HG03175 (cell line): ENCODE data around the gene EN1.

Experiments used
- ATAC-seq: cut with Tn5 transposase; IDR thresholded peaks from one replicate; pipeline ENCODE4 v1.9.1; 2021; ENCODE audit warnings: mild to moderate bottlenecking, moderate library complexity; ENCODE audit not compliant: unreplicated experiment

The EN1 gene

DNA sequence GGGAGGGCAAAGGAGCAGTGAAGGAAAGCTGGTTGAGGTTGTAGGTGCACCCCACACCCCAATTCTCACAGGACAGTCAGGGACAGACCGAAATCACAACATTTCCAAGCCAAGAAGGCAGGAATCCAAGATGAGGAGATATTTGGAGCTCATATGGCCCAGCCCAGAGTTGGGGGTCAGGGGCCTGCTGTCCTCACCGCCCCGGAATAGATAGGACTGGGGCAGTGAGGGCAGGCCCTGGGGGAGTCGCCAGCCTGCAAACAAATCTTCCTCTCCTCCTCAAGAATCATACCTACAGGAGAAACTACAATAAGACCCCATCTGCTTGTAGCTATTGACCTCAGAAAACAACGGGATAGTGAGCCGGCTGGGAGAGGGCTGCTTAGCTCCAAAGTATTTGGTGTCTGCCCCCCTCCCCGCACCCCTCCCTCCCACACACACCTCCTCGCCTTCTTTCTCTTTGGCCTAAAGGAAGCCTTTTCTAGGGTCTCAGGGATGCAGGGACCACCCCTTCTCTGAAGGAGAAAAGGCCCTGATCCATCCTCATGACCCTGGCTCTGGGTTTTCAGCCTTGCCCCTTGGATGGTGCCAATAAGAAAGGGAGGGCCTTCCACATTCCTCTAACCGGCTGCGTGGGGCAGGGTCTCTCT, 3.8 kb downstream of the EN1 start:
- no peak for ATAC-seq

DNA sequence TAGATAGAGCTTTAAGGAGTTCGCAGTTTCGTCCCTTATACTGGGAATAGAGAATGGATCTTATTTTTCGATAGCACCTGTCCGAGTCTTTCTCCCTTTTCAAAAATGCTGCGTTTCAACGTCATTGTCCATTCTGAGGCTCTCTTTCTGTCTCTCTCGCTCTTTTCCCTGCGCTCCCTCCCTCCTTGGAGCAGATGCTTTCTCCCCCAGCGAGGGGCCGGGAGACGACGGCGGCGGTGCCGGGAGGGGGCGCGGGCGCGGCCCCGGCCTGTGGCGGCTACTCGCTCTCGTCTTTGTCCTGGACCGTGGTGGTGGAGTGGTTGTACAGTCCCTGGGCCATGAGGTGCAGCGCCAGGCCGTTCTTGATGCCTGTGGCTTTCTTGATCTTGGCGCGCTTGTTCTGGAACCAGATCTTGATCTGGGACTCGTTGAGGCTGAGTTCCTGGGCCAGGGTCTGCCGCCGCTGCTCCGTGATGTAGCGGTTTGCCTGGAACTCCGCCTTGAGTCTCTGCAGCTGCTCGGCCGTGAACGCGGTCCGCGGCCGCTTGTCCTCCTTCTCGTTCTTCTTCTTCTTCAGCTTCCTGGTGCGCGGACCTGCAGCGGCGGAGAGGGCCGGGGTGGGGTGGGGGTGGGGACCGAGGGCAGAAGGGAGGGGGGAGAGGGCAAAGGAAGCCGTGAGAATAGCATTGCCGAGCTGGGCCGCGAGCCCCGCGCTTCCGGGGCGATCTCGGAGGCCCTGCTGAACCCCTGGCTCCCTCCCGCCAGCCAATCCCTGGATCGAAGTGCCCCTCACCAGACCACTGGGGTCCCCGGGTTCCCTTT, 4.6 kb downstream of the EN1 start:
- ATAC-seq = no peak

DNA sequence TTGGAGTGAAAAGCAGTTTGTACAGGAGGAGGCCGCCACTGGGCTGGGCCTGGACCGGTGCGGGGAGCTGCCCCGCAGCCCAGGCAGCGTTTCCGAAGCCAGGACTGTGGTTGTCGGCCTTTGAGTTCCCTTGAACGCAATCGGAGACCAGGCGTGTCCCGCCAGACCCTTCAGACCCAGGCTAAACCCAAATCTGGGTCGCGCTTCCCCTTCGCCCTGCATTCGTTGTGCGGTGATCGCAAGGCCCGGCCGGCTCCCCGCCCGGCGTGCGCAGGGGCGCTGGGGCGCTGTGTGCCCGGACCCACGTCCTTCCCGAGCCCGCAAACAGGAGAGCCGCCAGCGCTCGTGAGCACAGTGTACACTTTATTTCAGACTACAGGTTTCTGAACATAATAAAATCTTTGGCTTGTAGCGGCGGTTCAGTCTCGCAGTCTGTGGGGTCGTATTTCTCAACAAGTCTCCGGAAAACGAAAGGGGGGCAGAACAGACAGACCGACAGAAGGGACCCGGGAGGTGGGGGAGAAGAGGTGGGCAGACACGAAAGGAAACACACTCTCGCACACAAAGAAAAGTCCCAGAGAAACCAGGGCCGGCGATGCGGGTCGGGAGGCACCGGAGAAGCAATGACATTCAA, 5.5 kb downstream of the EN1 start:
- no peak for ATAC-seq

DNA sequence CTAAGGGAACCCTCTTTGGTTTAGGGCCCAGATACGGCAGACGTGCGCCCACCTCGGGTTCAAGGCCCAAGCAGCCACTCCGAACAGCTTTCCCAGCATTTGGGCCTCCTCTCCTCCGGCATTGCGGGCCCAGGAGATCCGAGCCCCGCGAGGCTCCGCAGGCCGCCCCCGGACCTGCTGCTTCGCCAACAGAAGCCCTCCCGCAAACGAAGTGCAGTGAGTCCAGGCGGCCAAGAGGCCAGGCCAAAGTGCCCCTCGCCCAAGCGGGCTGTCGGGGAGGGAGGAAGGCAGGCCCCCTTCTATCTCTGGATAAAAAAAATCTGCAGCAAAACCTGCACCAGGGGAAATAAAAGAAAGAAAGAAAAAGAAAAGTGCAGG, 6.0 kb downstream of the EN1 start:
- no peak for ATAC-seq

DNA sequence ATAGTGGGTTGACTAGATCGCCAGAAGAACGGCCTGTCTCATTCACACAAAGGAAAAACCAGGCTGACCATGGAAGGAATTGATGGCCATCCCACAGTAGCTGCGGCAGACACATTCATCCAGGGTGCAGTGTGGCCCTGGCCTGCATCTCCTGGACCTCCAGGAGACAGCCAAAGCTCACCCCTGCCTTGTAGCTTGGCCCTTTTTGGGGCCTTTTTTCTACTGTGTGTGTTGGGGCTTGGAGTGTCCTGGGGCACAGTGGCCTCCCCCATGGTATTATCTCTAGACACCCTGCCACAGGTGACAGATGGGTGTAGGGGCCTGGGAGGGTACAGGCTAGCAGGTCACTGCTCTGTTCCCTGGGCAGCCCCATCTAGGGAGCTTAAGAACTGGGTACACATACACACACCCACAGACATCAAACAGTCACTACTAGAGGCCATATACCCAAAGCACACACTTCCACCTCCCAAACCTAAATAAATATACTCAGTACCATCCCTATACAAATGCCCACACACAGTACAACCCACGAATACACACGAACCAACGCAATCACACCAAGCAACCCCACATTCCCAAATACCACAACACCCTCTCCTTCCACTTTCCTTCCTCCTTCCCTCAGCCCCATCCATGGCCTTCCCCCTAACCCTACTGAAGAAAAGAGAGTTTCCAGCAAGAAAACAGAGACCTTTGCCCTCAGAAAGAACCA, 8.6 kb downstream of the EN1 start:
- ATAC-seq = no peak

DNA sequence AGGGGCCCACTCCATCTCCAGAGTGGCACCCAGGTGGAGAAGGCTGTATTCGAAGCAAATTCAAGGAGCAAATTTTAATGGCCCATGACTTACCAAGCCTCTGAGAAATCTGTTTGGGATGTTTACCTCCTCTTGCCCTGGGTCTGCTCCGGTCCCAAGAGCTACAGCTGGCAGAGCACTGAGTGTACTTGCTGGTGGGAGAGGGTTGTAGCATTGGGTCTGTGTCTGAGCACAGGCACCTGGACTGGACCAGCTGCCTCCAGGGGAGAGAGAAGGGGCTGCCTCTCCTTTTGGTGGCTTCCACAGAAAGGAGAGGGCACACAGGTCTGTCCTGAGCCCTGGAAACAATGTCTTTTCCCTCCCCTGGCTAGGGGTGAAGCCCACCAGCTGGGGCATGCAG, 9.8 kb downstream of the EN1 start:
- no peak for ATAC-seq

DNA sequence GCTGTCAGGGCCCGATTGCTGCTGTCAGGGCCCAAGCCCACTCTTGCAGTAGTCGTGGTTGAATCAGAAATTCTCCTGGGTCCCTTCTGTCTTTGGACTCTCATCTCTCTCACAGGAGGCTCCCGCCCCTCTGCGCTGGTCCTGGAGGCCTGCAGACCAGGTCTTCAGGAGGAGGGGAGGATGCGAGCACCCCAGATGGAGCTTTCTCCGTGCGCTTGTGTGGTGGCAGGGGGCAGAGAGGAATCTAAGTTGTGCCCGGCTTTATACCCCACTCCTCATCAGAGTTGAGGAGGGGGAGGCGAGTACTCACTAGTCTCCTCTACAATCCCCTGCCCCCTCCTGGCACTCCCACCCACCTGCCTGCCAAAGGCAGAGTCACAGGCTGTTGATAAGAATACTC, 10.4 kb downstream of the EN1 start:
- ATAC-seq = no peak

DNA sequence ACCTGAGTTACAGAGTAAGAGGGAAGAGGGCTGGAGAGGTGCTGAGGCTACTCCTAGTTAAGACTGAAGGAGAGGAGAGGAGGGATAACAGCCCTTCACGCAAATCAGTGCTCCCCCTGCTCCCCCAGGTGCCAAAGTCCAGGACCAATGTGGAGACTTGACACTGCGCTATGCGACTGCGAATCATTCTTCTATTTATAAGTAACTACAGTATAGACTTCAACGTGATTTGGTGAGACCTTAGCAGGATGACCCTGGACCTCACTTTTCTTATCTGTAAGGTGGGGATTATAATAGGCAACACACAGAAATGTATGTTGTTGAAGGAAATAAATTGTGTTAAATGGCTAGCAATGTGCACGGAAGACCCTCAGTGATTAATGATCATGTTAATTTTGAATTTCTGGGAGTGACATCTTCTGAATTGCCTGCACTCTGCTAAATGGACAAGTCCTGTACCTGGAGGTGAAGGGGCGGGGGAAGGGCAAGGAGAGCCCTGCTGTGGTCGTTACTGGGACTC, 11.0 kb downstream of the EN1 start:
- ATAC-seq = no peak

DNA sequence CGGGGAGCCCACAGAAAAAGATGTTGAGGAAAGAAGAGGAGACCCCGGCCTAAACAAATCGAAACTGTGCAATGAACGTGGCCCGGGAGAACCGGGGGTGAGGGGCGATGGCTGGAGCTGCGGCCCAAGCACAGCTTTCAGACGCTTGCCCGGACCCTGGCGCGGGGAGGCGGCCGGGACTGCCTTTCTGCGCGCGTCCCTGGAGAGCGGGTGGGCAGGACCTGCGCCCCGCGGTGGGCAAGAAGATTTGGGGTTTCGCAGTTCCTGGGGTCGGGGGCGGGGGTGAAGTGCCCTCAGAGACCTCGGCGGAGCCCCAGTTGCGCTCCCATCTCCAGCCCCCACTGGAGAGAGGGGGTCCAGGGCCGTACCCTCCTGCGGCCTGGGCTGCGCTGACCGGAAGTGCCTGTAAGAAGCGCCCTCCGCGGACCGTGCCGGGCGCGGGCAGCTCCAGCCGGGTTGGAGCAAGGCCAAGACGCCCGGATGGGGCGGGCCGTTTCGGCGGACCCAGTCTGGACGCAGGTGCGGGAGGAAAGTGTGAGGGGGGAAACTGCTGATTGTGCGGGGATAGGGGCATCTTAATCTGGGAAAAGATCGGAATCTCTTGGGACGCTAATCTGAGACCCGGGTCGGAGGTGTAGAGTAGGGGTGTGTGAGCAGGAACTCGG, 11.6 kb downstream of the EN1 start:
- ATAC-seq = no peak

DNA sequence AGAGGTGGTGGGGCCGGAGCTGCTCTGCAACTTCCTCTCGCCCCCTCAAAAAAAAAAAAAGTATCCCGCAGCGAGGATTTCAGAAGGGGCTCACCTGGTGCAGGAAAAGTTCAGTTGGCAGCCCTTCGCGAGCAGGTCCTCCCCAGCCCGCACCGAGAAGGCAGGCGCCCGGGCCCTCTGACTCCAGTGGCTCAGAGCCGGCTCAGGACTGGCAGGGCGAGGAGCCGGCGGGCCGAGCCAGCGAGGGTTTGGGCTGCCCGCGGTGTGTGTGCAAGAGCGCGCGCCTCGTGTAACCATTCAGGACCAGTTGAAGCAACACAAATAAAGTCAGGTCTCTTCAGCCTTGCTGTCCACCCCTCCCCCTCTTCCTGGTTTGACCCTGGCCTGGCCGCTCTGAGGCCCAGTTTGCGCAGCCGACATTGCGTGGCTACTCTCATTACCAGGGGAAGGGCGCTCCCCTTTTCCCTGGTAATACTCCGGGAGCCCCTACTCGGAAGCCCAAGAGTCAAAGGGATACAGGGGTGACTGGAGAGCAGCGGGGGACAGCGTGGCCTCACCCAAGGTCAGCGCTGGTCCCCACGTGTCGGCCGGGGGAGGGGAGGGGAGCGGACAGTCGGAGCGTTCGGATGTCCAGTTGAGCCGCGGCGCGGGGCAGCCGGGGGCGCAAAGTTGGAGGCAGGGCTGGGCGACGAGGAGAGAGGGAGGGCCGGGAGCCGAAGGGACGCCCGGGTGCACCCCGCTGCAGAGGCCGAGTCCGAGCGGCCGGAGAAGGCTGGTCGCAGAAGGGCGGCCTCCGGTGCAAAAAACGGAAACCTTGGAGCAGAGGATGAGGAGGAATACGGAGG, 12.3 kb downstream of the EN1 start:
- no peak for ATAC-seq

DNA sequence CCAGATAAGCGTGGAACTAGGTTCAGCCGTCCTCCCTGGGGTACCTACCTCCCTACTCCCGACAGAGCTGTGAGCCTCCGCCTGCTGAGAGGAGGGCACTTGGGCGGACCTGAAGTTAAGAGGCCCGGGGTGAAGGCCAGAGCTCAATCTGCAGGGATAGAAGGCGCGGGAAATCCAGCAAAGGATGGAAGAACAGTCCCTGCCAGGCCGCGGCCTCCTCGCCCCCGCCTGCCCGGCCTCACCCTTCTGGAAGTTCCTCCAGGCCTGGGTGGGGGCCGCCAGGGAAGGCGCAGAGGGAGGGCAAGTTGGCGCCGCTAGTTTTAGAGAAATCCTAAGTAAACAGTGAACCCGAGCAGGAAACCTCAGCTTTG, 13.0 kb downstream of the EN1 start:
- no peak for ATAC-seq

DNA sequence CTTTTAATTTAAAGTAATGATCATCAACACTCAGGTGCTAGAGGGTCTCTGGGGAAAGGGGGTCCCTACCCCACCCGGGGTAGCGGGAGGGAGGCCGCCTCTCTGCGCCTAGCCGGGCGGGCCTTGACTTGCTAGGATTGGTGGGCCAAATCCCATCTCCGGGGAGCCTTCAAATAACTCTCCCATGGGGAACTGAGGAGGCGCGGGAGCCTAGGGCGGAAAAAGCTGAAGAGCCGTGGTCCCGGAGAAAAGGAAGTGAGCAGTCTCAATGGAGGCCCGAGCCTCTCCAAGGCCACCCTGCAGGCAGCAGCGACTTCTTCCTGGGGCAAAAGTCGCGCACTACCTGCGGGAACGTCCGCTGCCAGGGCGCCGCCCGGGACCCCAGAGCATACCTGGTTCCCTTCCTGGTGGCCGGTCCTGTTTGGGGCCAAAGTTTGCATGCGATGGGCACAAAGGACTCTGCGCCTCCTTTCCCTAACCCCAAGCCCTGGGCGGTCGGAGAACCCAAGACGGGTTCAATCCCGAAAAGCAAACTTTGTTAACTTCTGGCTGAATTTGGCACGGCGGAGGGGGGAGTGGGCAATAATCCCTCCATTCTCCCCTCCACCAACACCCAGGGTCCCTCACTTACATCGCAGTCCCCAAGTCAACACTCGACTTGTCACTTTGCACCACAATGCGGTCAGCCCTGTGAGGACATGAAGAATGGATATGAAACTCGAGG, 13.6 kb downstream of the EN1 start:
- no peak for ATAC-seq

DNA sequence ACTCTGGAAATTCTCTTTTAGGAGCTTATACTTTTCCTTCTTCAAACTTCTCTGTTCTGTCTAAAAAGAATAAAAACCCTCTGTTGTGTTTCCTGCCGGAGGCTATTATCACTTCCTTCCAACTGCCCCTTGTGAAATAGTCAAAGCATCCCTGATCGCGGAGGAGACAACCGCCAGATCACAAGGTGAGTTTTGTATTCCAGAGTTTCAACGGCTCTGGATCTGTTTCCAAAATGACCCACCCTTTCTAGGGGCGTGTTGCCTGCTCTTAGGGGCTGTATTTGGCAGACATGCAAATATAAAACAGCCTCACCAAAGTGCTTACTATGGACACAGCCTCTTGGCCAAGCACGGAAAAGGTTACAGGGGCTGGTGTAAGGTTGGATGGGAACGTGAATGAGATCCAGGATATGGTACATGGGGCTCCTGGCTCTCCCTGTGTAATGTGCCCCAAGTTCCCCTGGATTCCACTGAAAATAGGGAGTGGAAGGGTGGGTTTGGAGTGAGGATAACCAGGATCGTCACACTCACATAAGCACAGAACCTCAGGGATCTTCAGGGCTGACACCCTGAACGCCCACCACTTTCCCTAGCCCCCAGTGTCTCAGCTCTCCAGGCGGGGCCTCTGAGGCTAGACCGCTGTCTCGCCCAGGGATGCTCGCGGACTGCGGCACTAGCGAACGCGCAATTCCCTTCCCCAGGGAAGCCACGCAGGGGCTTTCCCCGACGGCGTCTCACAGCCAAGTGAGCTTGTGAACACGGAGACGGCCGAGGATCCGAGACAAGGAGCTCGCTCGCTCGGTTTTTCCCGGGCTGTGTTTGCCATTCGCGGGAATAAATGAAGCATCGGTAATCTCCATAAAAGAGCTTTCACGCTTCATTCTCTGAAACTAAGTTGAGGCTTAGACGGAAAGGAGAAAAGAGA, 14.4 kb downstream of the EN1 start:
- ATAC-seq = no peak

DNA sequence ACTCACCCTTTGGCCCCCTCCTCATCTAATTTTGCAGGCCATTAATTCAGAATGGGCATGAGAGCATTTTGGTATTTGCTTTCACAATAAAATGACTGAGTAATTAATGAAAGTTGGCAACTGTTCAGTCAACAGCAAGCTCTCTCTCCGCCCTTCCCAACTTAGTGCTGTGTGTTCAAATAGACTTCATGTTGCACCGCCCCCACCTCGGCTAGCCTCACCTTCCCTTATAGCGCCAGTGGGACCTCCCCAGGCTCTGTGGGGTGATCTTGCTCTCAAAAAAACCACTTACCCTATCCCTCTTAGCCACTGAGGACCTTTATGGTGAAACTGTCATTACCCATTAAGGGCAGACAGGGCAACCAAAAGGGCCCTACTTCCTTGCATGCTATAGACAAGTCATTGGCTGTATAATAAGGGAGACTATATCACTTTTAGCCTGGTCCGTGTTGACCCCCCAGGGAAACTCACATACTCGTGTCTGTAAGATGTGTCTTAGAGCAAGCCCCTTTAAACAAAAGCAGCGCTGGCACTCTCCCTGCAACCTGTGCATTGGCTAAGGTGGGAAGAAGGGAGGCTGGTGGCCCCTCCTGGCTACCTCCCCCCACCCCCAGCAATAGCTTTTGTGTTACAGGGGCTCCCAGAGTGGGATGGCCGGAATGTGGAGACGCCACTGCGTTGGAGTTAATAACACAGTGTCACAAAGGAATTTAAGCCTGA, 15.2 kb downstream of the EN1 start:
- no peak for ATAC-seq

DNA sequence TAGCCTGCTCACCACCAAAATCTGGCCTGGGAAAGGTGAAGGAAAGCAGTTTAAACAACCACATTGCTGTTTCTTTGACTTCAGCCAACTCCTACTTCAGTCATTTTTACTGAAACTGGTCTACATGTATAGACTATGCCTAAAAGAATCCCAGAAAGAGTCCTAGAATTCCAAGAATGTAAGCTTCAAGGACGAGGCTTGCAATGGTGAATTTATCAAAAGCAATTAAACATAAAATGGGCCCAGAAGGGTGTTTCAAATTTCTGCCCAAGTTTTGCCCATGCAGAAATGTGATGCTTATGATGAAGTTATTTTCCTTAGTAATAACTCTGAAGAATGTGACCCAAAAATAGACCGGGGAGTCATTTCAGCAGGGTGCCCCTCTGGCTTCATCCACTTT, 16.6 kb downstream of the EN1 start:
- ATAC-seq = no peak

DNA sequence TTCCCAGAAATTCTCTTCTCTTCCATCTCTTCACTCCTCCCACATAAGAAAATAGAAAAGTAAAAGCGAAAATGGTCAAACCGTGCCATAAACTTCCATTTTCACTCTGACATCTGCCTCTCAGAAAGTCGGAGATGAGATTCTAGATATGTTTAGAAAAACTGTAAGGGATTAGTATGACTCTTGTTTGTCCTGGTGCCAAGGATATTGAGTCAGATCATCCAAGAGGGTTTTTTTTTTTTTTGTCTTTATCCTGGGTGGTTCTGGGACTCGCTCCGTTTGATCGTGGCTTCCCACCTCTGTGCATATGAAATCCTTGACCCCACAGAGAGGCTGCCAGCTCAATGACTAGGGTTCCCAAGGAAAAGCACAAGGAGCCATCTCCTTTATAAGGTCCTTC, 17.3 kb downstream of the EN1 start:
- ATAC-seq = no peak

DNA sequence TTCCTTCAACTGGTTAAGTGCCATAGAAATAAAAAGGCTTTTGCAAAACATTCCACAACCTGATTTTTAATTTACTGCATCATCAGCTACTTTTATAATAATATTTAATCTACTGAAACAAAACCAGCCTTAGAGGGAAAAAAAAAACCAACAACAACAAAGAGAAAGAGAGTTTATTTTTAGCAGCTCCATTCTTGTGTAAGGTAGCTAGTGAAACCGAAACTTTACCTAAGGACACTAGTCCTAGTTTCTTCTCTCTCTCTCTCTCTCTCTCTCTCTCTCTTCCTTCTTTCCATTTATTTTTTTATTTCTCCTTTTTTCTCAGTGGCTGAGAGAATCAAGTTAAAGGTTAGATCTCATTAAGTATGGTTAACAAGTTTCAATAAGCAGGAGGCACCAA, 21.4 kb downstream of the EN1 start:
- ATAC-seq = no peak

DNA sequence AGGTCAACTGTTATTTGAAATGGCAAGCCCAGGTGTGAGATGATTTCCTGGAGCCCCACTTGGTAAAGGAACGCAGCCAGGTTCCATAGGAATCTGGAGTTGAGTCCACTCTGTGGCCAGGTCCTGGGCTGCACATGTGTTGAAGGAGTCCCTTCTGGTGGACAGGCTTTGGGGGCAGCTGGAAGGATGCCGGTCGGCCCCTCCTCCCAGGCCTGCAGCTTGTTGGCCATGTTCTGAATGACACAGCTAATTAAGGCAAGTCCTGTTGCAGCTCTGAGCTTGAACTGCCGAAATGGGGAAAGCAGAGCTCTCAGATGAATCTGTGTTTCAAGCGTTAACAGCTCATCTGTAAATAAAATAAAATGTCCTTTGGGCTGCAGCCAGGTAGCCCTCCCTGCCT, 23.8 kb downstream of the EN1 start:
- ATAC-seq = no peak
